ENCODE results near the gene HTN3. TPM values are rescaled to one million over a fixed set of nuclear protein-coding genes. Genes with fewer than 3 reads are reported as not detected.
A peak's percentile ranks its signal among the peaks of the same experiment; 100 is the strongest.

Gene HTN3
- total RNA-seq, 1 donor from 2014 or later: not detected

- H3K9me3 Mint-ChIP-seq (ENCODE audit: unreplicated experiment): no peaks in the 10 kb centered on the region
- H3K36me3 Mint-ChIP-seq (ENCODE audit: unreplicated experiment): peaks cover 3% of the 10 kb centered on the region
- H3K4me3 Mint-ChIP-seq (ENCODE audit: unreplicated experiment): no peak overlapping the region
- H3K27me3 Mint-ChIP-seq (ENCODE audit: unreplicated experiment): peaks cover 2% of the 10 kb centered on the region
- no peak for DNase-seq
- no peak for TF ChIP-seq CTCF (IDR thresholded peaks at IDR 0.05; ENCODE audit: partially characterized antibody, unreplicated experiment)
- H3K4me1 Mint-ChIP-seq (ENCODE audit: low read depth, unreplicated experiment): peaks cover 9% of the 10 kb centered on the region
- no peak overlapping the region for H3K27ac Mint-ChIP-seq (ENCODE audit: unreplicated experiment)
Observed at GRCh38 chr4:70057651-70058050, 29.4 kb downstream of the HTN3 start.

GRCh38 chr4:70059149-70059548, 30.9 kb downstream of the HTN3 start:
- Mint-ChIP-seq H3K4me3 (ENCODE audit: unreplicated experiment) (no peak overlapping the region), H3K9me3 (ENCODE audit: unreplicated experiment) (no peaks in the 10 kb centered on the region), H3K4me1 (ENCODE audit: low read depth, unreplicated experiment) (peaks cover 9% of the 10 kb centered on the region), H3K27ac (ENCODE audit: unreplicated experiment) (peak overlapping the region; percentile 89), H3K36me3 (ENCODE audit: unreplicated experiment) (peaks cover 3% of the 10 kb centered on the region), H3K27me3 (ENCODE audit: unreplicated experiment) (peaks cover 2% of the 10 kb centered on the region)
- DNase-seq: no peak
- no peak for TF ChIP-seq CTCF (IDR thresholded peaks at IDR 0.05; ENCODE audit: partially characterized antibody, unreplicated experiment)

- TF ChIP-seq CTCF (IDR thresholded peaks at IDR 0.05; ENCODE audit: partially characterized antibody, unreplicated experiment): no peak
- no peak for DNase-seq
Observed at GRCh38 chr4:70062000-70062399, 33.7 kb downstream of the HTN3 start.

GRCh38 chr4:70080205-70080604, 51.9 kb downstream of the HTN3 start:
- Mint-ChIP-seq H3K27ac (ENCODE audit: unreplicated experiment) (no peak overlapping the region), H3K4me1 (ENCODE audit: low read depth, unreplicated experiment) (no peaks in the 10 kb centered on the region), H3K36me3 (ENCODE audit: unreplicated experiment) (no peaks in the 10 kb centered on the region), H3K4me3 (ENCODE audit: unreplicated experiment) (no peak overlapping the region), H3K9me3 (ENCODE audit: unreplicated experiment) (peaks cover 1% of the 10 kb centered on the region), H3K27me3 (ENCODE audit: unreplicated experiment) (no peaks in the 10 kb centered on the region)
- TF ChIP-seq CTCF (IDR thresholded peaks at IDR 0.05; ENCODE audit: partially characterized antibody, unreplicated experiment): no peak
- DNase-seq: no peak

More at GRCh38 chr4:70062000-70062399, 33.7 kb downstream of the HTN3 start:
- H3K36me3 Mint-ChIP-seq (ENCODE audit: unreplicated experiment): no peaks in the 10 kb centered on the region
- no peak overlapping the region for H3K27ac Mint-ChIP-seq (ENCODE audit: unreplicated experiment)
- H3K4me3 Mint-ChIP-seq (ENCODE audit: unreplicated experiment): no peak overlapping the region
- peaks cover 2% of the 10 kb centered on the region for H3K9me3 Mint-ChIP-seq (ENCODE audit: unreplicated experiment)
- H3K27me3 Mint-ChIP-seq (ENCODE audit: unreplicated experiment): peaks cover 6% of the 10 kb centered on the region
- peaks cover 22% of the 10 kb centered on the region for H3K4me1 Mint-ChIP-seq (ENCODE audit: low read depth, unreplicated experiment)

Other genes with a start within 250 kb of the HTN3 start
- gene SULT1E1, start 168.3 kb upstream of the HTN3 start, total RNA-seq (ENCODE audit: unreplicated experiment): not detected
- not detected for gene CSN1S1, start 97.4 kb upstream of the HTN3 start, total RNA-seq (ENCODE audit: unreplicated experiment)
- not detected for gene CSN2, start 62.7 kb upstream of the HTN3 start, total RNA-seq (ENCODE audit: unreplicated experiment)
- not detected for gene STATH, start 32.5 kb upstream of the HTN3 start, total RNA-seq (ENCODE audit: unreplicated experiment)
- gene HTN1, start 22.0 kb downstream of the HTN3 start, total RNA-seq (ENCODE audit: unreplicated experiment): not detected
- not detected for gene PRR27, start 125.8 kb downstream of the HTN3 start, total RNA-seq (ENCODE audit: unreplicated experiment)
- gene ODAM, start 167.3 kb downstream of the HTN3 start, total RNA-seq (ENCODE audit: unreplicated experiment): not detected
- not detected for gene FDCSP, start 197.7 kb downstream of the HTN3 start, total RNA-seq (ENCODE audit: unreplicated experiment)
- gene CSN3, start 214.1 kb downstream of the HTN3 start, total RNA-seq (ENCODE audit: unreplicated experiment): not detected